MM.1S (cell line): ENCODE measurements around the gene NUB1.

ENCODE experiments used
- CTCF ChIP-seq: fragments of 300-600 bp; sonication (generic); IDR thresholded peaks from 2 replicates; pipeline ENCODE4 v1.5.1; 2016; ENCODE audit warnings: antibody characterized with exemption, low read length, mixed read lengths
- EZH2 ChIP-seq: fragments of 300-600 bp; sonication (generic); optimal IDR thresholded peaks from 2 replicates; pipeline ENCODE3; 2017; ENCODE audit warnings: low read depth, mild to moderate bottlenecking, antibody characterized with exemption, low read length, mixed read lengths

GRCh38 chr7:151366166-151366879 lies 24.7 kb downstream of the NUB1 start:
- TF ChIP-seq CTCF (no peak), EZH2 (no peak)
